ENCODE data around the gene FAM107B. TPM values are rescaled to one million over a fixed set of nuclear protein-coding genes. Genes with fewer than 3 reads are reported as not detected.

FAM107B gene
- total and polyA plus RNA-seq, 10 of the 15 experiments (the other 5 are each of a cell fraction or from before 2014, with no cell fraction given) = 22.9 to 162 (median 86.6) TPM

DNA sequence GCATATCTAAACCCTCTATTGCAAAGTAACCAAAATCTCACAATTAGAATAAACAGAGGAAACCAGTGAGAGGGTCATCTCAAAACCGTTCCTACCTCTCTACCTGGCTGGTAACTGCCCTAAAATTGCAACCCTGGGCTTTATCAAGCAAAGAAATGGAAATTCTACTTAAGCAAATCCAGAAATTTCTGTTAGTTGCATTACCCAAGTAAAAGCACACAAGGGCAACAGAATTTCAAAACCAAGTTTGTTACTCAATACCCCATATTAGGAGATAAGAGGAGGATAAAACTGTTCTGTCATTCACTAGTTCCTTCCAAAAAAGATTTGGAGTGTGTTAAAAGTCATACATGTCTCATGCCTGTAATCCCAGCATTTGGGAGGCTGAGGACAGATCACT, 195.3 kb downstream of the FAM107B start:
- SMC1A ChIA-PET (ENCODE audit: uncharacterized antibody, unreplicated experiment) = interaction anchor here (1.2 kb wide), 1 partner anchor 13 kb away, joined by 3 read pairs; no protein-coding TSS in a partner anchor
- ATAC-seq (no peak), FAIRE-seq (no peak), DNase-seq (ENCODE audit: low read depth, low spot score) (no peak)
- H3K4me1 ChIP-seq (ENCODE audit: control insufficient read depth, insufficient read depth, low read length) = peaks cover 21% of the 10 kb centered on the region
- POLR2A ChIA-PET = interaction anchor here (1.1 kb wide), 1 partner anchor 9 kb away, joined by 3 read pairs; no protein-coding TSS in a partner anchor
- TF ChIP-seq NBN (IDR thresholded peaks at IDR 0.05) = no peak
- no peak for TF ChIP-seq SUZ12 (IDR thresholded peaks at IDR 0.05; ENCODE audit: unreplicated experiment)
- no peak for TF ChIP-seq KDM1A (IDR thresholded peaks at IDR 0.05; ENCODE audit: borderline replicate concordance)
- no peak for TF ChIP-seq ZSCAN29 (IDR thresholded peaks at IDR 0.05)
- no peak for TF ChIP-seq PAX5 (IDR thresholded peaks at IDR 0.05; ENCODE audit: borderline replicate concordance, low read depth, low read length)
- TF ChIP-seq SMAD5 (IDR thresholded peaks at IDR 0.05; ENCODE audit: low read depth) = no peak
- TF ChIP-seq YY1 (IDR thresholded peaks at IDR 0.05; ENCODE audit: low read depth, low read length) = no peak
- TF ChIP-seq PKNOX1 (IDR thresholded peaks at IDR 0.05) = no peak
- TF ChIP-seq, protein P1, sequence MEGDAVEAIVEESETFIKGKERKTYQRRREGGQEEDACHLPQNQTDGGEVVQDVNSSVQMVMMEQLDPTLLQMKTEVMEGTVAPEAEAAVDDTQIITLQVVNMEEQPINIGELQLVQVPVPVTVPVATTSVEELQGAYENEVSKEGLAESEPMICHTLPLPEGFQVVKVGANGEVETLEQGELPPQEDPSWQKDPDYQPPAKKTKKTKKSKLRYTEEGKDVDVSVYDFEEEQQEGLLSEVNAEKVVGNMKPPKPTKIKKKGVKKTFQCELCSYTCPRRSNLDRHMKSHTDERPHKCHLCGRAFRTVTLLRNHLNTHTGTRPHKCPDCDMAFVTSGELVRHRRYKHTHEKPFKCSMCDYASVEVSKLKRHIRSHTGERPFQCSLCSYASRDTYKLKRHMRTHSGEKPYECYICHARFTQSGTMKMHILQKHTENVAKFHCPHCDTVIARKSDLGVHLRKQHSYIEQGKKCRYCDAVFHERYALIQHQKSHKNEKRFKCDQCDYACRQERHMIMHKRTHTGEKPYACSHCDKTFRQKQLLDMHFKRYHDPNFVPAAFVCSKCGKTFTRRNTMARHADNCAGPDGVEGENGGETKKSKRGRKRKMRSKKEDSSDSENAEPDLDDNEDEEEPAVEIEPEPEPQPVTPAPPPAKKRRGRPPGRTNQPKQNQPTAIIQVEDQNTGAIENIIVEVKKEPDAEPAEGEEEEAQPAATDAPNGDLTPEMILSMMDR (IDR thresholded peaks at IDR 0.05 in 2 of 3, conservative IDR thresholded peaks at IDR 0.05 in 1 of 3; ENCODE audit: control insufficient read depth in 2 of 3, extremely low read depth in 1 of 3, insufficient read depth in 1 of 3, low read depth in 3 of 3, low read length in 3 of 3) = no peak
- no peak for TF ChIP-seq ZBED1 (IDR thresholded peaks at IDR 0.05; ENCODE audit: borderline replicate concordance)
- no peak for TF ChIP-seq IKZF2 (IDR thresholded peaks at IDR 0.05)
- TF ChIP-seq STAT1 (conservative IDR thresholded peaks at IDR 0.05) = no peak
- TF ChIP-seq SRF (IDR thresholded peaks at IDR 0.05; ENCODE audit: low read depth in 2 of 2, low read length in 2 of 2) = no peak
- no peak for TF ChIP-seq CHD2 (IDR thresholded peaks at IDR 0.05; ENCODE audit: borderline replicate concordance, low read depth, low read length)
- TF ChIP-seq ZNF24 (IDR thresholded peaks at IDR 0.05) = no peak
- no peak for TF ChIP-seq SMAD1 (IDR thresholded peaks at IDR 0.05; ENCODE audit: low read depth, partially characterized antibody)
- TF ChIP-seq GABPA (IDR thresholded peaks at IDR 0.05; ENCODE audit: low read depth) = no peak
- no peak for TF ChIP-seq IKZF1 (conservative IDR thresholded peaks at IDR 0.05)
- no peak for TF ChIP-seq MYB (IDR thresholded peaks at IDR 0.05; ENCODE audit: borderline replicate concordance, low read depth, low read length)
- H3K9ac ChIP-seq (ENCODE audit: control insufficient read depth, insufficient read depth, low read length) = no peak overlapping the region
- peaks cover 0 to 5% of the 10 kb centered on the region in 2 experiments; a peak in 3 of 4 replicates for H3K36me3 ChIP-seq (ENCODE audit: control insufficient read depth in 2 of 2, insufficient read depth in 2 of 2, low read length in 1 of 2)
- no peak overlapping the region for H2AFZ ChIP-seq (ENCODE audit: control insufficient read depth, low read depth, low read length)
- no peak overlapping the region for H3K4me3 ChIP-seq
- no peak overlapping the region for H3K4me2 ChIP-seq (ENCODE audit: control insufficient read depth, insufficient read depth)
- intact Hi-C loops (cut with micrococcal nuclease; ENCODE audit: unreplicated experiment) = no loop called here
- H3K9me3 ChIP-seq (replicated peaks; ENCODE audit: control insufficient read depth, insufficient read depth, low read length) = no peaks in the 10 kb centered on the region
- WGBS (ENCODE audit: insufficient coverage, insufficient replicate concordance, low lambda C conversion rate, missing lambda C conversion rate) = 24% methylated on average over 1 of the region's 1 CpG
- peaks cover 59% of the 10 kb centered on the region for H3K79me2 ChIP-seq (ENCODE audit: control insufficient read depth, insufficient read depth, low read length)
- no peak overlapping the region for H3K27ac ChIP-seq (ENCODE audit: control insufficient read depth, insufficient read depth)
- H3K27me3 ChIP-seq (replicated peaks in 1 of 2; ENCODE audit: control insufficient read depth in 2 of 2, insufficient read depth in 2 of 2, low read length in 1 of 2) = no peaks in the 10 kb centered on the region
- in situ Hi-C loops (cut with MboI) = no loop called here
- no peaks in the 10 kb centered on the region for H4K20me1 ChIP-seq (ENCODE audit: control insufficient read depth, insufficient read depth)
- RAD21 ChIA-PET (ENCODE audit: unreplicated experiment) = no interaction called here
- BruUV-seq (replicated peaks) = no TSS peak
- CTCF ChIA-PET = interaction anchor here (2.1 kb wide), 1 partner anchor 10 kb away, joined by 7 read pairs; no protein-coding TSS in a partner anchor

Measured in GM12878 (cell line).